Nephron progenitor cell (in vitro differentiated cells): ENCODE results near the gene ARRB1.

Experiments
- DNase-seq: peaks from one replicate; pipeline ENCODE4 v3.0.0; 2021
- H3K27ac Mint-ChIP-seq: 2 replicates; pipeline ENCODE4 v1.8.0; 2021; ENCODE audit warnings: mild to moderate bottlenecking, moderate library complexity, mixed read lengths
- H3K27me3 Mint-ChIP-seq: 2 replicates; pipeline ENCODE4 v1.8.0; 2021; ENCODE audit warnings: mild to moderate bottlenecking, low read depth, mixed read lengths; ENCODE audit not compliant: poor library complexity
- H3K36me3 Mint-ChIP-seq: 2 replicates; pipeline ENCODE4 v1.8.0; 2021; ENCODE audit warnings: low read depth, mixed read lengths
- H3K4me1 Mint-ChIP-seq: 2 replicates; pipeline ENCODE4 v1.8.0; 2021; ENCODE audit warnings: mixed read lengths
- H3K4me3 Mint-ChIP-seq: 2 replicates; pipeline ENCODE4 v1.8.0; 2021; ENCODE audit warnings: mild to moderate bottlenecking, moderate library complexity, mixed read lengths
- H3K9me3 Mint-ChIP-seq: 2 replicates; pipeline ENCODE4 v1.8.0; 2021; ENCODE audit warnings: mild to moderate bottlenecking, moderate library complexity, mixed read lengths
- CTCF ChIP-seq: fragments of 200-600 bp; sonication (generic); IDR thresholded peaks from 2 replicates; pipeline ENCODE4 v1.5.0; 2021; ENCODE audit warnings: antibody characterized with exemption

Gene ARRB1

GRCh38 chr11:75346296-75346695 is 5.2 kb downstream of the ARRB1 start:
- H3K27ac Mint-ChIP-seq: peak overlapping the region; percentile 37
- peaks cover 15% of the 10 kb centered on the region for H3K27me3 Mint-ChIP-seq
- no peak for DNase-seq
- H3K4me1 Mint-ChIP-seq: peaks cover 84% of the 10 kb centered on the region
- no peaks in the 10 kb centered on the region for H3K9me3 Mint-ChIP-seq
- H3K4me3 Mint-ChIP-seq: no peak overlapping the region
- H3K36me3 Mint-ChIP-seq: no peaks in the 10 kb centered on the region
- no peak for TF ChIP-seq CTCF

GRCh38 chr11:75345455-75346160 is 5.9 kb downstream of the ARRB1 start:
- DNase-seq: no peak
- Mint-ChIP-seq H3K4me1 (peaks cover 86% of the 10 kb centered on the region), H3K36me3 (no peaks in the 10 kb centered on the region), H3K27me3 (peaks cover 15% of the 10 kb centered on the region), H3K9me3 (no peaks in the 10 kb centered on the region), H3K27ac (peak overlapping the region; percentile 37), H3K4me3 (no peak overlapping the region)
- no peak for TF ChIP-seq CTCF

- Mint-ChIP-seq H3K9me3 (no peaks in the 10 kb centered on the region), H3K27me3 (peaks cover 15% of the 10 kb centered on the region), H3K27ac (no peak overlapping the region), H3K4me3 (no peak overlapping the region), H3K4me1 (peaks cover 86% of the 10 kb centered on the region), H3K36me3 (no peaks in the 10 kb centered on the region)
- TF ChIP-seq CTCF: no peak
- no peak for DNase-seq
These were observed 6.6 kb downstream of the ARRB1 start for GRCh38 chr11:75344761-75345454.

- TF ChIP-seq CTCF: no peak
- H3K27me3 Mint-ChIP-seq: peaks cover 10% of the 10 kb centered on the region
- no peak overlapping the region for H3K4me3 Mint-ChIP-seq
- DNase-seq: no peak
- H3K27ac Mint-ChIP-seq: no peak overlapping the region
- peaks cover 86% of the 10 kb centered on the region for H3K4me1 Mint-ChIP-seq
- no peaks in the 10 kb centered on the region for H3K9me3 Mint-ChIP-seq
- H3K36me3 Mint-ChIP-seq: no peaks in the 10 kb centered on the region
These were observed 7.3 kb downstream of the ARRB1 start for GRCh38 chr11:75344186-75344585.

GRCh38 chr11:75342966-75343870 is 8.2 kb downstream of the ARRB1 start:
- Mint-ChIP-seq H3K27ac (peak overlapping the region; percentile 67), H3K4me1 (peaks cover 82% of the 10 kb centered on the region), H3K9me3 (no peaks in the 10 kb centered on the region), H3K36me3 (no peaks in the 10 kb centered on the region), H3K27me3 (peaks cover 7% of the 10 kb centered on the region), H3K4me3 (no peak overlapping the region)
- DNase-seq: no peak
- TF ChIP-seq CTCF: no peak
